Stomach (tissue), 4 donors: Measurements from ENCODE around the gene ASTN2.

Experiments used
- CTCF ChIP-seq, 7 experiments: fragments of 450-650 bp in 4 of 7; fragments of 200-600 bp in 3 of 7; sonication (generic) in 3 of 7; IDR thresholded peaks; one replicate each; pipeline ENCODE4 v1.5.1; 2016 to 2019; ENCODE audit warnings: antibody characterized with exemption in 7 of 7, control low read depth in 2 of 7, mild to moderate bottlenecking in 1 of 7
- EP300 ChIP-seq: sonication (generic); formaldehyde crosslinking; IDR thresholded peaks from one replicate; pipeline ENCODE4 v1.6.1; 2017; ENCODE audit warnings: antibody characterized with exemption
- POLR2A ChIP-seq, 4 donors: fragments of 450-650 bp; IDR thresholded peaks; one replicate each; pipeline ENCODE4 v1.6.1; 2016; ENCODE audit warnings: antibody characterized with exemption in 4 of 4, control low read depth in 2 of 4, mild to moderate bottlenecking in 1 of 4, moderate library complexity in 1 of 4
- POLR2AphosphoS5 ChIP-seq, 3 donors: sonication (generic); formaldehyde crosslinking; IDR thresholded peaks; one replicate each; pipeline ENCODE4 v1.6.1; 2016; ENCODE audit warnings: antibody characterized with exemption in 3 of 3

GRCh38 chr9:116461632-116462031 is 953.2 kb downstream of the ASTN2 start:
- TF ChIP-seq POLR2A (IDR thresholded peaks at IDR 0.05) = no peak
- TF ChIP-seq CTCF (IDR thresholded peaks at IDR 0.05) = no peak
- TF ChIP-seq EP300 = no peak
- TF ChIP-seq POLR2AphosphoS5 (IDR thresholded peaks at IDR 0.05) = no peak
